GM11168 (cell line): ENCODE measurements around the gene FYCO1.
"Not testable (repeated sequence)": the region's sequence is repeated elsewhere in the genome, so short reads cannot be mapped to it uniquely, and the experiment has no call there.

ENCODE experiments used
- in situ Hi-C: fragments of 300-500 bp; cut with MboI; formaldehyde crosslinking; loops from one replicate; pipeline ENCODE4 v1.12.0; 2022; ENCODE audit warnings: low sequenced_read_pairs; ENCODE audit not compliant: unreplicated experiment

The FYCO1 gene

GRCh38 chr3:46012246-46012645, 16.6 kb upstream of the FYCO1 start:
- in situ Hi-C loops, result no loop called here

DNA sequence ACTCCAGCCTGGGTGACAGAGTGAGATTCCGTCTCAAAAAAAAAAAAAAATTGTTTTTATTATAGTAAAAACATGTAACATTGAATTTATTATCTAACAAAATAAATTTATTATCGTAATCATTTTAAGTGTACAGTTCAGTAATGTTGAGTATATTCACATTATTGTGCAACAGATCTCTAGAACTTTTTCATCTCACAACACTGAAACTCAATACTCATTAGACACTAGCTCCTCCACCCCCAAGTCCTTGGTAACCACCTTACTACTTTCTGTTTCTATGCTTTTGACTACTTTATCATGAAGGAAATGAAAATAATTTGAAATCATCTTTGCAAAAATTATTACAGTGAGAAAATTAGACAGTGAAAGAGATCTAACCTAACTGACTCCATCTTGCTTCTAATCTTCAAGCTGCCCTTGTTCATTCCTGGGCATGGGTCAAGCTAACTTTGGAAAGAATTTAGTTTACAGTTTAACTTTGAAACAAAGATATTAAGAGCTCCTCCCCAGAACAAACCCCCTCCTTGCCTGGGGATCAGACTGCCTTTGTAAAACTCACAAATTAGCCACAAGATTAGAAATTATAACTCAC, 15.0 kb upstream of the FYCO1 start:
- in situ Hi-C loops, result no loop called here

DNA sequence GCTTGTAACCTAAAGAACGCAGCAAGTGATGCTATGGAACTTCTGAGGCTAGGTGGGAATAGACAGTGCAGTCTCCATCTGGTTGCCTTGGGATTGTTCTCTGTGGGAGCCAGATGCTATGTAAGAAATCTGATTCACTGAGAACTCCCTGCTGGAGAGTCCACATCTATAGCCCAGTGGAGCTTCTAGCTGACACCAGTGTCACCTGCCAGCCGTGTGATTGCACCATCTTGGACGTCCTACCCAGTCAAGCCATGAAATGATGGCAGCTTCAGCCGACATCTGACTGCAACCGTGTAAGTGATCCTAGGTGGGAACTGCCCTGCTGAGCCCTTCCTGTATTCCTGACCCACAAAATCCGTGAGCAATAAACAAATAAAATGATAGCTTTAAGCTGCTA, 12.4 kb upstream of the FYCO1 start:
- in situ Hi-C loops, result no loop called here

DNA sequence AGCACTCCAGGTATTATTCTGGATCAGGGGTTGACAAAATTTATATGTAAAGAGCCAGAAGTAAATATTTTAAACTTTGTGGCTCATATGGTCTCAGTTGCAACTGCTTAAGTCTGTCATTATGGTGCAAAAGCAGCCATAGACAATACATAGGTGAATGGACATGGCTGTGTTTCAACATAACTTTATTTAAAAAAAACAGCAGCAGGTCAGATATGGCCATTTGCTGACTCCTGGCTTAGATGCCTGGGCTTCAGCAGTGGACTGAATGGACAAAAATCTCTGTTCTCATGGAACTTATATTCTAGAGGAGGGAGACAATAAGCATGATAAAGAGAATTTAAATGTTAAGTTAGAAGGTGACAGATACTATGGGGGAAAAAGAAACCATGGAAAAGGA, 11.7 kb upstream of the FYCO1 start:
- in situ Hi-C loops, result no loop called here

DNA sequence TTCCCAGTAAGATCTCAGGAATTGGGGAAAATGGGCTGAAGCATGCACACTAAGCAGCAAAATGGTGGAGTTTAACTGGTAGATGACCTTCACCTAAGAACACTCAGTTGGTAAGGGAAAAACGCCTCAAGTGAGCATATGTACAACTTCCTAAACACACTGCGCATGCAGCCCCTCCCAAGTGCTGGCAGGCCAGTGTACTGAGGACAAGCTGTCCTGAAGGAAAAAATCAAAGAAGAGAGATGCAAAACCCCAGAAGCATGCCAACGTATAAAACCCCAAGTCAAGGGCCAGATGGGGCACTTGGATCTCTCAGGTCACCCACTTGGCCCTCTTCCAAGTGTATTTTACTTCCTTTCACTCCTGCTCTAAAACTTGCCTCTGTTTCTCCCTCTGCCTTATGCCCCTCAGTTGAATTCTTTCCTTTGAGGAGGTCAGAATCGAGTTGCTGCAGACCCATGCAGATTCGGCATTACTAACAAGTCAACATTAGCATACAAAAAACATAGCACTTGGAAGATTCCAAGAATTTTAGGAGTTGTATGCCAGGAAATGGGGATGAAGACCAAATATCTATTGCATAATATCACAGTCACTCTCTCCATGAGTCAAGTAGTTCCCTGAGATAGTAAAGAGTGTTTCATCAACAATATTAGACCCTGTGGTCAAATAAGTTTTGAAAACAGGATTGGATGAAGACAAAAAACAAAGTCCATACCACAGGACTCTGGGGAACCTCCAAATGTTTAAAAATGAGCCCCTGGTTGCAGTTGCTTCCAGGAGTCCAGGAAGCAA, 10.8 kb upstream of the FYCO1 start:
- in situ Hi-C loops, result no loop called here

DNA sequence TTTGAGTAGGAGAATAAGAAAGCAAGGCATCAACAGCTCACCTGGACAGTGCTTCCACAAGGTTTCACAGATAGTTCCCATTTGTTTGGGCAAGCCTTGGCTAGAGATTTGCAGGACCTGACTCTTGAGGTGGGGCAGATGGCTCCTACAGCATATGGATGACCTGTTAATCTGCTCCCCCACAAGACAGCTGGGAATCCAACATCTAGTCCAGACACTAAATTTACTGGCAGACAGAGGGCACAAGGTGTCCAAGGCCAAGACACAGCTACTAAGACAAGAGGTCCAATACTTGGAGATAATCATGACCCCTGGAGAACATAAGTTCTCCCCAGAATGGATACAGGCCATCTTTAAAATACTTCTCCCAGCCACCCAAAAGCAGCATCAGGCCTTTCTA, 8.1 kb upstream of the FYCO1 start:
- in situ Hi-C loops, result not testable (repeated sequence)

DNA sequence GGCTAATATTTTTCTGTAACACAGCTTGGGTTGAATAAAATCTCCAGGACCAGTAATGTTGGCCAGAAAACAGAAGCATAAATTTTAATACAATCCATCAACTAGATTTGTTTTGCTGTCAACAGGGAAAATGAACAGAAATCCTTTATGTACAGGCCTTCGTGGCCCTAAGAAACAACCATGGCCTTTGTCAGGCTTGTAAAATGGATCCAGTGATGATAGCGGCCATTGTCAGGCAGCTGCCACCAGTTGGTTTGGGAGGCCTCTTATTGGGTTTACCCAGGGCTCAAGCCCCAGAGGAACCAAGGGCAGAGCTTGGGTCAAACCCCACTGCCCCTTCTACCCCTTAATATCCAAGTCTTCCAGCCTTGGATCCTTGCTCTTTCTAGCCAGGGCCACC, 5.6 kb upstream of the FYCO1 start:
- in situ Hi-C loops, result no loop called here

- in situ Hi-C loops, result no loop called here
These were observed 2.3 kb upstream of the FYCO1 start for GRCh38 chr3:45997942-45998341.

- in situ Hi-C loops, result not testable (repeated sequence)
These were observed 1.9 kb upstream of the FYCO1 start for GRCh38 chr3:45997499-45997898.

DNA sequence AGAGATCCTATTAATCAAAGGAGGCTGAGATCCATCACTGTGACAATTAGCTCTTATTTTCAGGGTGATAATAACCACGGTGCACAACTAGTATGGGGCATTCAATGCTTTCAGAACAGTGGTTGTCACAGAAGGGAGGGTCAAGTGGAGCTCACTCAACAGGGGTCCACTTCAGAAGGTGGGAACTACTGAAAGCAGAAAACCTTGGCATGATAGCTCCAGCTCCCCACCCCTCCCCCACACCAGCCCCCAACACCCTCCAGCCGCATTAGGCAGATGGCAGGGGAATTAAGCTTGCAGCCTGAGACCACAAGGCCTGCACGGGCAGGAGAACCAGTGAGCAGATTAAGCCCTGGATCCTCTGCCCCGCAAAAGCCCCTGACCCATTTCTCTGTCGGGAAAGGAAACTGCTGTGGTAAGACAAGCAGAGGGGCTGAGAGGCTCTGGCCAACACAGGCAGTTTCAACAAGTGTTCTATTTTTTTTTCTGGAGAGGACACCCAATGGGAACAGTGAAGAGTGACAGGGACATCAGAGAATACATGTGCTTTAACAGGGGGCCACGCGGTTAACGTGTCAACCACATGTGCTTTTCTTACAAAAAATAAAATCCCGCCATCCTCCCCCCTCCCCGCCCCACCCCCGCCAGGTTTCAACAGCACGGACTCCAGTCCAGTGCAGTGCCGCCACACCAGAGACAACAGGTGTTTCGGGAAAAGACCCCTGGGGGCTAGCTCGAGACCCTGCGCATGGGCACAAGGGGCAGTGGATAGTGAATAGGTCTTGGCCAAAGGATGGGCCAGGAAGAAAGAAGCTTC, 997 bp downstream of the FYCO1 start:
- in situ Hi-C loops, result no loop called here

- in situ Hi-C loops, result no loop called here
These were observed 2.1 kb downstream of the FYCO1 start for GRCh38 chr3:45993421-45994027.

GRCh38 chr3:45992821-45993221, 2.8 kb downstream of the FYCO1 start:
- in situ Hi-C loops, result no loop called here

DNA sequence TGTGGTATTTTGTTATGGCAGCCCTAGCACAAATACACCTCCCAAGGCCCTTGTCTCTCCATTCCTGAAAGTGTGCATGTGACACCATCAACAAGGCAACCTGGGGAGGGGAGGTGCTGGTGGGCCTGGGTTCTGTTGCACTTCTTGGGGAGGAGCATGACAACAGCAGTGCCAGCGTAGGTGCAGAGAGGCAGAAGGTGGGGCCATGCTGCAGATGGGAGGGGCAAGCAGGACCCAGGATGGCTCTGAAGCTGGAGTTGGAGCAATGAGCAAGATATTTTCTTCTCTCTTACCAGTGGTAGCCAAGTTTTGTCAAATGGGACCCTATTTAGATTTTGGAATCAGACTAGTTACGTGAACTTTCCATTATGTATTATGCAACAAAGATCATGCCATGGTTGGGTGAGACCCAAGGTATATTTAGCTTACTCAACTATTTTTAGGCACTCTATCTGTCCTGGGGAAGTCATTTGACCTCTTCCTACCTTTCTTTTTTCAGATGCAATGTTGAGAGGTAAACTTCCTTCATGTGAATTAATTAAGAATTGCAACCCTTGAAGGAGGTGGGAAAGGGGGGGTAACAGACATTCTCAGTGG, 3.4 kb downstream of the FYCO1 start:
- in situ Hi-C loops, result no loop called here

GRCh38 chr3:45991341-45991740, 4.3 kb downstream of the FYCO1 start:
- in situ Hi-C loops, result no loop called here

- in situ Hi-C loops, result no loop called here
These were observed 5.4 kb downstream of the FYCO1 start for GRCh38 chr3:45990181-45990580.

- in situ Hi-C loops, result no loop called here
These were observed 6.8 kb downstream of the FYCO1 start for GRCh38 chr3:45988804-45989203.

GRCh38 chr3:45988362-45988761, 7.3 kb downstream of the FYCO1 start:
- in situ Hi-C loops, result no loop called here

DNA sequence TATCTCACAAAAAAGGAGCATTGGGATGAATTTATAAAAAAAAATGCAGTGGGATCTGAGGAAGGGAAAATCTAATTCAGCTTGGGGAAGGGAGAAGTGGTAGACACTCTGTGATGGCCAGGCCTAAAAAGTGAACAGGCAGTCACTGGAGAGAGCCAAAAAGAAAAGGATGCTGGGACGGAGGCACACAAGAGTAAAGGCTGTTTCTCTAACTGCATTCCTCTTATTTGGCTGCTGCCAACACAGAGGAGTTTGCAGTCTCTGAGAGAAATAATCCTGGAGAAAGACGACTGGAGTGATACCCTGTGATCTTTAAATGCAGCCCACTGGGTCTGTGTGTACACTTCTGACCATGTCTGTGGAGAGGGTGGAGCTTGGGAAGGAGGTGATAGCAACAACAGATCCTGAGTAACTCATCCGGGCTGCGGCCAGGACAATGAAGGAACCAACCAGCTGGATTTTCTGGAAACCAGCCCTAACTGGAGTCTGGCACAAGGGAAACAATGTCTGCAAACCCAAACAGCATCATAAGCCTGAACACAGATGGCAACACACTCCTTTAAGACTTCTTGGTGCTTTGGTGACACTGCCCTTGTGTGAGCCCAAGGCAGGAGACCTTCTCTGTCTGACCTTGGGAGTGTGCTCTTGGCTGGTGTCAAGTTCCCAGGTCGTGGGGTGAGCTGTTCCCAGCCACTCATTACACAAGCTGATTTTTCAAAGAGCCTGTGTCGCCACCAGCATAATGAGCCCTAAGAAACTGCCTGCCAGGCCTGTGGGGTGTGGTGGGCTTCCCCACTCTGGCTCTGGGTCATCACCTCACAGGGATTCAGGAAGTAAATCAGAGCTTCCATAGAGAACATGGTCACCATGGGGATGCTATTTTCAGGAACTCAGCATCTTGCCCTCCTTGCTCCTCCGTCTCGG, 8.0 kb downstream of the FYCO1 start:
- in situ Hi-C loops, result no loop called here

DNA sequence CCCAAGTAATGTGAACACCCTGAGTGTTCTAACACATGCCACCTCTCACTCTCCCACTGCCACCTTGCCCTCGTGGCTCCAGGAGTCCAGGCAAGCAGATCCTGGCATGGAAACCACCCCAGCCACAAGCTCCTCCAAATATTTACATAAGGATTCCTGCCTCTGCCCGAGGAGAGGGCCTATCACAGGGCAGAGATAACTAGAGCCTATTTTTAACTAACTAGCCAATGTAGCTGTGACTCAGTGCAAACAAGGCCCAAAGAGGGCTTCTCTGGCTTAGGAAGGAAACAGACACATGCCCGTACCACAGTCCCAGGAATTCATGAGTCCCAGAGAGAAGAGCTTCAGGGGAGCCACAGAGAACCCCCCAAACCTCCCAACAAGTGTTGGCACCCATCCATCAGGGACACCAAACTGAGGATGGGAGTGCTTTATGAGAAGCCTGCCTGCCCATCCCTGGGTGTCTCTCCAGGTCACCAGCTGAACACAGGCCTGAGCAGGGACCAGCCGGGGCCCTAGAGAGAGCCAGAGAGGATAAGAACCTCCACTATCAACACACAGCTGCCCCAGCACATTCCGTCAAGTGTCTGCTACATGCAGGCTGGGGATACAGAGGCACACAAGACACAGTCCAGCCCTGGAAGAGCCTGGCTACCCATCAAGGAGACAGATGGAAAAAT, 9.2 kb downstream of the FYCO1 start:
- in situ Hi-C loops, result no loop called here
